Skeletal muscle tissue (tissue), 5 donors: Measurements from ENCODE around the gene GJC2. TPM values are rescaled to one million over a fixed set of nuclear protein-coding genes. Genes with fewer than 3 reads are reported as not detected.

Source experiments
- H3K27ac ChIP-seq: one replicate; pipeline ENCODE4 v1.7.0; 2013; ENCODE audit warnings: mild to moderate bottlenecking, low read depth, low read length, inconsistent platforms
- H3K27me3 ChIP-seq, 3 donors: one replicate each; pipeline ENCODE4 v1.7.0; 2013; ENCODE audit warnings: low read length in 3 of 3; ENCODE audit not compliant: control insufficient read depth in 3 of 3, insufficient read depth in 3 of 3
- H3K36me3 ChIP-seq, 3 donors: one replicate each; pipeline ENCODE4 v1.7.0; 2013; ENCODE audit warnings: low read length in 3 of 3; ENCODE audit not compliant: control insufficient read depth in 3 of 3, insufficient read depth in 3 of 3
- H3K4me1 ChIP-seq, 3 donors: one replicate each; pipeline ENCODE4 v1.7.0; 2013; ENCODE audit warnings: low read length in 3 of 3, mild to moderate bottlenecking in 3 of 3; ENCODE audit not compliant: control insufficient read depth in 3 of 3, insufficient read depth in 3 of 3
- H3K4me3 ChIP-seq, 3 donors: one replicate each; pipeline ENCODE4 v1.7.0; 2013; ENCODE audit warnings: low read length in 3 of 3
- H3K9ac ChIP-seq, 3 donors: one replicate each; pipeline ENCODE4 v1.7.0; 2013; ENCODE audit warnings: low read length in 3 of 3, mild to moderate bottlenecking in 3 of 3, moderate library complexity in 2 of 3, low read depth in 1 of 3
- H3K9me3 ChIP-seq, 3 donors: one replicate each; pipeline ENCODE4 v1.7.0; 2013; ENCODE audit warnings: low read length in 3 of 3; ENCODE audit not compliant: control insufficient read depth in 3 of 3
- small RNA-seq: library from RNA; depleted of rRNA; stranded (forward); fragments of <200 nt; gene quantifications from one replicate; pipeline ENCODE3, GENCODE V24; 2014
- total RNA-seq: library from RNA; depleted of rRNA; stranded (reverse); fragments of >200 nt; gene quantifications from one replicate; pipeline ENCODE4 v1.2.3, GENCODE V29; 2014
- donor health status: Osteomylitis.

The GJC2 gene
- total RNA-seq, 1 donor from 2014 or later: 1.6 TPM

GRCh38 chr1:228205526-228206436, 56.1 kb downstream of the GJC2 start:
- peak overlapping the region; percentile 100 for H3K27ac ChIP-seq
- peaks cover 0 to 19% (median 0%) of the 10 kb centered on the region in 3 donors for H3K36me3 ChIP-seq
- no peak overlapping the region for H3K4me3 ChIP-seq
- H3K9me3 ChIP-seq: no peaks in the 10 kb centered on the region
- peak overlapping the region; percentile 20 to 100 (median 70) for H3K9ac ChIP-seq
- H3K27me3 ChIP-seq: no peaks in the 10 kb centered on the region
- H3K4me1 ChIP-seq: peaks cover 33 to 46% (median 34%) of the 10 kb centered on the region in 3 donors

DNA sequence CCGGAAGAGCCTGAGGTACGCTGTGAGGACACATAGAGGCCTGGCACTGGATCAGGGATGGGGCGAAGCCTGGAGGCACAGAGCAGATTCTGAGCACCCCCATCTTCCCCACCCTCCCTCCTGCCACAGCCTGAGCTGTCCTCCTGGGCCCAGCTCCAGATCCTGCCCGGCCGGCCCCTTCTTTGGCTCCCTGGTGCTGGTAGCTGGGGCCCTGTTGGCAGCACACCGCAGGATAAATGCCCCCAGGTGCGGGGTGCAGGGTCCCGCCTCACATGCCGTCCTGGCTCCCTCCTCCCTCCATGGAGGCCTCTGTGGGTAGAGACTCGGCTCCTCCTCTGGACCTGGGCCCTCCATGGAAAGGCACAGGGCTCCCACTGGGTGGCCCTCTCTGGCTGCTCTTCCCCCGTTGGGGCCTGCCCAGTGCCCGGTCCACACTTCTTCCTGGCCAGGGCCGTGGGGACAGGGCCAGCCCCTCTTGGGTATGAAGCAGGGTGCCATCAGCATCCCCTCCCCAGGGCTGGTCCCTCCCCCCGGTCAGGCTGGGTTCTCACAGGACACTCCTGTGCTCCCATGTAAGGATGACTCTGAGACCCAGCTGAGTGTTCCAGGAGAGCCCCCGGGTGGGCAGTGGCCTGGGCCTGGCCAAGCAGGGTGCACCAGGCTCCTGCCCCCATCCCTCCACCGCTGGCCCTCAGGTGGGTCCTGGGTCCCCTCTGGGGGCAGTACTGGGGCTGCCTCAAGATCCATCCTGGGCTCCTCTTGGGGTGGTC, 57.0 kb downstream of the GJC2 start:
- Histone ChIP-seq H3K4me1 (peaks cover 43 to 56% (median 43%) of the 10 kb centered on the region in 3 donors), H3K9me3 (no peaks in the 10 kb centered on the region), H3K36me3 (peaks cover 0 to 28% (median 2%) of the 10 kb centered on the region in 3 donors), H3K27me3 (peaks cover 0 to 5% (median 0%) of the 10 kb centered on the region in 3 donors), H3K27ac (peak overlapping the region; percentile 100), H3K4me3 (peak overlapping the region in 2 of 3 donors; percentile 51 to 54), H3K9ac (peak overlapping the region; percentile 20 to 100 (median 70))

DNA sequence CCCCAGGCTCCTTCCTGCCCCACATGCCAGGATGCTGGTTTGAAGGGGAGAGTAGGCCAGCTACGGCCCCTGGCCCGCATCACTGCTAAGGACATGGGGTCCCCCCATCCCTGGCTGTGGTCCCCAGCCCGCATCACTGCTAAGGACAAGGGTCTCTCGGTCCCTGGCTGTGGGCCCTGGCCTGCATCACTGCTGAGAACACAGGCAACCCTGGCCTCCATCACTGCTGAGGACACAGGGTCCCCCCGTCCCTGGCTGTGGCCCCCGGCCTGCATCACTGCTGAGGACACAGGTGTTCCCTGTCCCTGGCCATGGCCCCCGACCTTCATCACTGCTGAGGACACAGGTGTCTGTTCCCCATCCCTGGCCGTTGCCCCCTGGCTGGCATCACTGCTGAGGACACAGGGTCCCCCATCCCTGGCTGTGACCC, 57.7 kb downstream of the GJC2 start:
- peaks cover 0 to 34% (median 5%) of the 10 kb centered on the region in 3 donors for H3K36me3 ChIP-seq
- peaks cover 45 to 61% (median 45%) of the 10 kb centered on the region in 3 donors for H3K4me1 ChIP-seq
- H3K9ac ChIP-seq: peak overlapping the region in 2 of 3 donors; percentile 70 to 100
- H3K4me3 ChIP-seq: peak overlapping the region in 2 of 3 donors; percentile 51 to 54
- H3K9me3 ChIP-seq: no peaks in the 10 kb centered on the region
- peaks cover 0 to 5% (median 1%) of the 10 kb centered on the region in 3 donors for H3K27me3 ChIP-seq
- H3K27ac ChIP-seq: peak overlapping the region; percentile 100

DNA sequence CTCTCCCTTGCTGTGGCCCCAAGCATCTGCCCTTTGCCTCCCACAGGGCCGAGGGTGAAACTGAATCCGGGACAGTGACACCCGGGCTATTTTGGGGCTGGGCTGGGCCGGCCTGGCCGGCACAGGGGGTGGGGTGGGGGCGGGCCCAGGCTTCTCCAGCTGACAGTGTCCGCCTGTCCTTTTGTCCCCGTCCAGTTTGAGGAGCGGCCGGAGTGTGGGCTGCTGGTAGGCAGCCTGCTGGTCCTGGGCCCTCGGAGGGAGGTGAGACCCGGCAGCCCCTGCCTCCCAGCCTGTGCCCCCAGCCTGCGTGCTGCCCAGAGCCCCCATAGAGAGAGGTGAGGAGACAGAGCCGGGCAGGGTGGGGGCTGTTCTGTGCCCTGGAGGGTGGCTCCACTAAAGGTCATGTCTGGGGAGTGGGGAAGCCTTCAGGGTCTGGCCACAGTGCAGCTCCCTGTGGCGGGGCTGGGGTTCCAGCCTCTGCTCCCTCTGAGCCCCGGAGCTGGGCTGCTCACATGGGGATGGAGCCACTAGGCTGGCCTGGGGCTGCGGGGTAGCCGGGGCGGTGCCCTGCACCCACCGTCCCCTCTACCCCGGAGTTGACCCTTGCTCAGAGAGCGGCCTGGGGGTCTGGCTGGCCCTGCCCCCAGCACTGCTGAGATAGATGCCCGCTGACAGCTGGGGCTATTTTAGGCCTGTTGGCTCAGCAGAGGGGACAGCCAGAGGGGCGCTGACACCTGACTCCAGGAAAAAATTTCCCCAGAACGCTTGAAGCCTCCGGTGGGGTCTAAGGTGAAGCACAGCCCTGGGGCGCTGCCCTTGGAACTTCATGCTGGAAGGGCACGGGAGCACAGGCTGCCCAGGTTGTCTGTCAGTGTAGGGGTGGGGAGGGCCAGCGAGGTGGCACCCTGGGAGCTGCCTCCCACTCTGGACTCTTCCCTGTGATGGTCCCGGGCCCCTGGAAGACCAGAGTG, 58.4 kb downstream of the GJC2 start, which contains the start of gene OBSCN:
Gene OBSCN (plus strand): TSS at position 194 of the 971 bp plus-strand sequence. CDS start 3,740 bp downstream, outside the sequence.
- peaks cover 0 to 37% (median 8%) of the 10 kb centered on the region in 3 donors for H3K36me3 ChIP-seq
- H3K9me3 ChIP-seq: no peaks in the 10 kb centered on the region
- H3K4me3 ChIP-seq: peak within 1 kb of the TSS; percentile 82 to 92 (median 89)
- peaks cover 48 to 64% (median 51%) of the 10 kb centered on the region in 3 donors for H3K4me1 ChIP-seq
- H3K9ac ChIP-seq: peak within 1 kb of the TSS; percentile 98 to 100 (median 100)
- H3K27ac ChIP-seq: peak within 1 kb of the TSS; percentile 100
- H3K27me3 ChIP-seq: peaks cover 0 to 7% (median 3%) of the 10 kb centered on the region in 3 donors

DNA sequence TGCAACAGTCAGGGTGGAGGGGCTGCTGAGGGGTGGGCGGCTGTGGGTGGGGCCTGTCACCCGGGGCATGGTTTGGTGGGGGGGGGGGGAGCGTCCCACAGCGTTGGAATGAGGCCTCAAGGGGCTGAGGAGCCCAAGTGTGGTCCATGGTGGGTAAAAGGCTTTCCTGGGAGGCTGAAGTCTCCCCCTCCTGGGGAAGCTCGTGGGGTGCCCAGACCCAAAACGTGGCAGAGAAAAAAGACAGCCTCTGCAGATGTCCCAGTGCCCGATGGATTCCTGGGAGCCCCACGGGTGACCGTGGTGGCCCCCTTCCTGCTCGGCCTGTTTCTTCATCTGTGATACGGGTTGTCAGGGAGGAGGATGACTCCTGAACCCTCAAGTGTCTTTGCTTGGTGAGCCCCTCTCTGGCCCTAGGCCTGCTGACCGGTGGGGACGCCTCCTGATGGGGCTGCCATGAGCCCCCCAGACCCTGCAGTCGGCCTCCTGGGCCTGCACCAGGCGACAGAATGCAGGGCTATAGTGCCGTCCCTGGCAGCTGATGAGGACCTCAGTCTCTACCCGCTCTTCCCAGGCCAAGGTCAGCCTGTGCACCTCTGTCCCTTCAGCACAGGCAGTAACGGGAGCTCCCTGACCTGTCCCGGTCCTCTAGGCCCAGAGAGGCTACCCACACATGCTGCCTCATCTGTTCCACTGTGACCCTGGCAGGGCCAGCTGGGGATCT, 59.3 kb downstream of the GJC2 start:
- Histone ChIP-seq H3K27me3 (peaks cover 0 to 7% (median 3%) of the 10 kb centered on the region in 3 donors), H3K9ac (peak overlapping the region; percentile 98 to 100 (median 100)), H3K36me3 (peaks cover 0 to 37% (median 8%) of the 10 kb centered on the region in 3 donors), H3K27ac (peak overlapping the region; percentile 100), H3K4me1 (peaks cover 50 to 70% (median 55%) of the 10 kb centered on the region in 3 donors), H3K9me3 (no peaks in the 10 kb centered on the region), H3K4me3 (peak overlapping the region; percentile 82 to 92 (median 89))

Small RNA genes lying within 50 kb of the gene (small RNA-seq; reads per million reads assigned to genes)
- gene AL359510.1: not detected

Other genes starting within 250 kb of the GJC2 start
- gene WNT9A, start 202.0 kb upstream of the GJC2 start, total RNA-seq: 2.1 TPM
- not detected for gene WNT3A, start 142.9 kb upstream of the GJC2 start, total RNA-seq
- 101 TPM for gene ARF1, start 67.2 kb upstream of the GJC2 start, total RNA-seq
- 4.7 TPM for gene C1orf35, start 46.6 kb upstream of the GJC2 start, total RNA-seq
- 38.1 TPM for gene MRPL55, start 40.6 kb upstream of the GJC2 start, total RNA-seq
- gene GUK1, start 9.7 kb upstream of the GJC2 start, total RNA-seq: 165 TPM
- gene IBA57, start 15.9 kb downstream of the GJC2 start, total RNA-seq: 3.1 TPM
- gene OBSCN, start 58.1 kb downstream of the GJC2 start, total RNA-seq: 460 TPM